DND-41 (cell line): Measurements from ENCODE around the gene VCX3A.

Experiments used
- EZH2 ChIP-seq: IDR thresholded peaks from 3 replicates; pipeline ENCODE4 v1.6.1; 2012; ENCODE audit warnings: borderline replicate concordance, low read depth, mild to moderate bottlenecking, moderate library complexity, low read length, inconsistent platforms; ENCODE audit not compliant: severe bottlenecking
- TF ChIP-seq, protein P1 (sequence below): IDR thresholded peaks from 2 replicates; pipeline ENCODE4 v1.5.1; 2012; ENCODE audit warnings: borderline replicate concordance, low read length, moderate library complexity, mild to moderate bottlenecking; ENCODE audit not compliant: poor library complexity, severe bottlenecking; ENCODE audit errors: extremely low read depth

DNA sequence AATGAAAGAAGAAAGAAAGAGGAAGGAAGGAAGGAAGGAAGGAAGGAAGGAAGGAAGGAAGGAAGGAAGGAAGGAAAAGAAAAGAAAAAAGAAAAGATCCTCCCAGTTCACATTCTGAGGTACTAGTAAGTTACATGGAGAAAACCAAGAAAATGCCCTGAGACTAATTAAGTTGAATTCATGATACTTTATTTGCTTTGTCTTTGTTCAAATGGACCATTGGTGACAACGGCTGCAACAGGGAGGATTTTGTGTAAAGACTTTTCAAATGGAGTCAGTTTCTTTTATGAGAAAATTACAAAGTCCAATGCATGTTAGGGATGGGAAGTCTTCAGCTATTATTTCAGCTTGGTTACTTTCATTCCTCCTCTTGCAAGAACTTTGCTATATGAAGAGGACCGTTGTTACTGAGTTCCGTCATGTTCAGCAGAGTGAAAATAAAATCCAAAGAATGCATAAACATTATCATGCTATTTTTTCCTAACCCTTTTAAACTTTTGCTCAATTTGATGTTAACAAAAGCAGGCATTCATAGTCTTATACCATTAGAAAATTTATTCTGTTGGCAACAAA is 8.3 kb downstream of the VCX3A start:
- TF ChIP-seq, protein P1, sequence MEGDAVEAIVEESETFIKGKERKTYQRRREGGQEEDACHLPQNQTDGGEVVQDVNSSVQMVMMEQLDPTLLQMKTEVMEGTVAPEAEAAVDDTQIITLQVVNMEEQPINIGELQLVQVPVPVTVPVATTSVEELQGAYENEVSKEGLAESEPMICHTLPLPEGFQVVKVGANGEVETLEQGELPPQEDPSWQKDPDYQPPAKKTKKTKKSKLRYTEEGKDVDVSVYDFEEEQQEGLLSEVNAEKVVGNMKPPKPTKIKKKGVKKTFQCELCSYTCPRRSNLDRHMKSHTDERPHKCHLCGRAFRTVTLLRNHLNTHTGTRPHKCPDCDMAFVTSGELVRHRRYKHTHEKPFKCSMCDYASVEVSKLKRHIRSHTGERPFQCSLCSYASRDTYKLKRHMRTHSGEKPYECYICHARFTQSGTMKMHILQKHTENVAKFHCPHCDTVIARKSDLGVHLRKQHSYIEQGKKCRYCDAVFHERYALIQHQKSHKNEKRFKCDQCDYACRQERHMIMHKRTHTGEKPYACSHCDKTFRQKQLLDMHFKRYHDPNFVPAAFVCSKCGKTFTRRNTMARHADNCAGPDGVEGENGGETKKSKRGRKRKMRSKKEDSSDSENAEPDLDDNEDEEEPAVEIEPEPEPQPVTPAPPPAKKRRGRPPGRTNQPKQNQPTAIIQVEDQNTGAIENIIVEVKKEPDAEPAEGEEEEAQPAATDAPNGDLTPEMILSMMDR, result no peak
- TF ChIP-seq EZH2, result no peak
